Brain microvascular endothelial cell (primary cell): Measurements from ENCODE around the gene OXER1.

Experiments used
- DNase-seq: peaks from one replicate; pipeline ENCODE4 v3.0.0-alpha.2; 2020
- H3K27ac ChIP-seq: fragments of 250-450 bp; sonication (Bioruptor Pico); 2 replicates; pipeline ENCODE4 v1.5.1; 2020; ENCODE audit warnings: mild to moderate bottlenecking, moderate library complexity
- H3K27me3 ChIP-seq: fragments of 250-450 bp; sonication (Bioruptor Pico); replicated peaks from 2 replicates; pipeline ENCODE4 v1.5.1; 2020; ENCODE audit warnings: mild to moderate bottlenecking
- H3K36me3 ChIP-seq: fragments of 250-450 bp; sonication (Bioruptor Pico); replicated peaks from 2 replicates; pipeline ENCODE4 v1.5.1; 2020; ENCODE audit warnings: mild to moderate bottlenecking
- H3K4me3 ChIP-seq: 2 replicates; pipeline ENCODE4 v1.5.1; 2011; ENCODE audit warnings: low read depth, mild to moderate bottlenecking, control low read depth, low read length, moderate library complexity
- in situ Hi-C: cut with HindIII; loops from 2 replicates; pipeline ENCODE4 v1.10.0; 2017; ENCODE audit warnings: low sequenced_read_pairs, low pct_ligation_motif_present
- TF ChIP-seq, protein P1 (sequence below): IDR thresholded peaks from 2 replicates; pipeline ENCODE4 v1.5.1; 2011; ENCODE audit warnings: low read depth, mild to moderate bottlenecking, moderate library complexity, low read length, control low read depth, inconsistent platforms; ENCODE audit errors: missing control alignments

Gene OXER1

DNA sequence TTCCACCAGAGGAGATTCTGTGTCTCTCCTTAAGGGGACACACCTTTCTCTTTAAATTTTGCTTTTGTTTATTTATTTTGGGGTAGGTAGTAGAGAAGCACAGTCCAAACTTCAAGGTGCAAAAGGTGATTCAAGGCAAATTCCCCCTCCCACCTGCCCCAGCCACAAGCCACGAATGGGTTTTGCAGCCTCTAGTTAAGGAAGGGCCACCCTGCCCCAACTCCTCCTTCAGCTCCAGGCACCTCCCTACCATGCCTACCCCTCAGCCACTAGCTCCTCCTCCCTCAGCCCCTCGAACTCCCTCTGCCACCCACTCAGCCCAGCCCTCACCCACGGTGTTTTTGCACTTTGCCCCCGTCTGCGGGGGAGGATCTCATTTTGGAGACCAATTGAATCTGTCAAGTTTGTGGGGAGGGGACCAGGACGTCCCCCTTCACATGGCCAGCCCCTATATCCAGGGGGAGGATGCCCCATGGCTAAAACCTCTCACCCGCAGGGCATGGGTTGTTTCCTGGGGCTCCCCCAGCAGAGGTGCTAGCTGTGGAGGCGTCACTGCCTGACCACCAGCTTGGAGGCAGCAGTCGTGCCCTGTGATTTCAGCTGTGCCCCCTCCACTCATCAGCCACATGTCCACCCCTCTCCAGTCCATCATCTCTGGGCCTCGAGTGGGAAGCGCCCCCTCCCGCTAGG lies 24.0 kb upstream of the OXER1 start:
- in situ Hi-C loops = no loop called here
- TF ChIP-seq, protein P1, sequence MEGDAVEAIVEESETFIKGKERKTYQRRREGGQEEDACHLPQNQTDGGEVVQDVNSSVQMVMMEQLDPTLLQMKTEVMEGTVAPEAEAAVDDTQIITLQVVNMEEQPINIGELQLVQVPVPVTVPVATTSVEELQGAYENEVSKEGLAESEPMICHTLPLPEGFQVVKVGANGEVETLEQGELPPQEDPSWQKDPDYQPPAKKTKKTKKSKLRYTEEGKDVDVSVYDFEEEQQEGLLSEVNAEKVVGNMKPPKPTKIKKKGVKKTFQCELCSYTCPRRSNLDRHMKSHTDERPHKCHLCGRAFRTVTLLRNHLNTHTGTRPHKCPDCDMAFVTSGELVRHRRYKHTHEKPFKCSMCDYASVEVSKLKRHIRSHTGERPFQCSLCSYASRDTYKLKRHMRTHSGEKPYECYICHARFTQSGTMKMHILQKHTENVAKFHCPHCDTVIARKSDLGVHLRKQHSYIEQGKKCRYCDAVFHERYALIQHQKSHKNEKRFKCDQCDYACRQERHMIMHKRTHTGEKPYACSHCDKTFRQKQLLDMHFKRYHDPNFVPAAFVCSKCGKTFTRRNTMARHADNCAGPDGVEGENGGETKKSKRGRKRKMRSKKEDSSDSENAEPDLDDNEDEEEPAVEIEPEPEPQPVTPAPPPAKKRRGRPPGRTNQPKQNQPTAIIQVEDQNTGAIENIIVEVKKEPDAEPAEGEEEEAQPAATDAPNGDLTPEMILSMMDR = no peak
- Histone ChIP-seq H3K27ac (no peak overlapping the region), H3K4me3 (no peak overlapping the region), H3K36me3 (no peaks in the 10 kb centered on the region), H3K27me3 (peaks cover 3% of the 10 kb centered on the region)
- no peak for DNase-seq

DNA sequence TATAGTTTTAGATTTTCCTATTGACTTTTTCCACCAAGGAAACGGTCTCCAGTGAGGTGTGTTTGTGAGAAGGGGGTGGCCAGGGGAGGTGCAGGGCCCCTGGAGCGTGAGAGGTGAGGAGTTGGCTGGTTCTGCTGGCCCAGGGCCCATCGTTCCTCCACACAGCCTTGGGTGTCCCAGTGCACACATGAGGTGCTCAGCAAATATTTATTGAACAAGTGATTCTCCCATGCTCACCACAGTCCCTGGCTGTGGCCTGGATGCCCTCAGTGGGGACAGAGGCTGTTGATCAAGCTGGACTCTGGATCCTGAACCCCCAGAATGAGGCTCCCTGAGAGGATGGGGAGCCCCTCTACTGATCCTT lies 23.5 kb upstream of the OXER1 start:
- DNase-seq = no peak
- no peaks in the 10 kb centered on the region for H3K36me3 ChIP-seq
- H3K27ac ChIP-seq = no peak overlapping the region
- no peak overlapping the region for H3K4me3 ChIP-seq
- in situ Hi-C loops = no loop called here
- TF ChIP-seq, protein P1 = no peak
- no peaks in the 10 kb centered on the region for H3K27me3 ChIP-seq

DNA sequence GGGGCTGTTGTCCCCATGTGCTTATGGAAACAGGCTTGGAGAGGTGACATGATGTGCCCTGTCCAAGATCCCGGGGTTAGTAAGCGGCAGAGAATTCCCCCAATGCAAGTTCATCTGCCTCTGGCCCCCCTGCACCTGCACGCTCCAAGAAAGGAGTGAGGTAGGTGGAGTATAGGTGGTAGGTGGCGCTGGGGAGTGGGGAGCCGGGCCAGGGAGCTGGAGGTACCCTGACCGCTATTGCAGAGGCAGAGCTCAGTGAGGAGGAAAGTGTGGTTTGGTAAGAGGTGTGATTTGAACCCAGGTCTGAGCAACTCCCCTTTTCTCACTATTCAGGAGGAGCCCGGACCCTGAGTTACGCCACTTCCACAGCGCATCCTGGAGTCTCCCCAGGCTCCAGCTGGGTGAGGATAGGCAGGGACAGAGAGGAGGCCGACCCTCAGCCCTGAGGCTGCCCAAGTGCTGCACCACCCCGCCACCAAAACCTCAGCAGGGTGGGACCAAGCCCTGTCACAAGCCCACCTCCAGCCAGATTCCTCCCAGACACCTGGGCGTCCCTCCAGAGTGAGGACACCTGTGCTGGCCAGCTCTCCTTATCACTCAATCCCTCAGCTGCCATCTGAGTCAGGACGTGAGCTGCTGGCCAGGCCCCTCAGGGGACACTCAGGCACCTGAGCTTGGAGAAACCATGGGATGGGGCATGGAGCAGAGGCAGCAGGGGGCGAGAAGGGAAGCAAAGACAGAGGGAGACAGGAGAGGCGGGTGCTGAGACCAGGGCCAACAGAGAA lies 22.8 kb upstream of the OXER1 start:
- no peaks in the 10 kb centered on the region for H3K36me3 ChIP-seq

DNA sequence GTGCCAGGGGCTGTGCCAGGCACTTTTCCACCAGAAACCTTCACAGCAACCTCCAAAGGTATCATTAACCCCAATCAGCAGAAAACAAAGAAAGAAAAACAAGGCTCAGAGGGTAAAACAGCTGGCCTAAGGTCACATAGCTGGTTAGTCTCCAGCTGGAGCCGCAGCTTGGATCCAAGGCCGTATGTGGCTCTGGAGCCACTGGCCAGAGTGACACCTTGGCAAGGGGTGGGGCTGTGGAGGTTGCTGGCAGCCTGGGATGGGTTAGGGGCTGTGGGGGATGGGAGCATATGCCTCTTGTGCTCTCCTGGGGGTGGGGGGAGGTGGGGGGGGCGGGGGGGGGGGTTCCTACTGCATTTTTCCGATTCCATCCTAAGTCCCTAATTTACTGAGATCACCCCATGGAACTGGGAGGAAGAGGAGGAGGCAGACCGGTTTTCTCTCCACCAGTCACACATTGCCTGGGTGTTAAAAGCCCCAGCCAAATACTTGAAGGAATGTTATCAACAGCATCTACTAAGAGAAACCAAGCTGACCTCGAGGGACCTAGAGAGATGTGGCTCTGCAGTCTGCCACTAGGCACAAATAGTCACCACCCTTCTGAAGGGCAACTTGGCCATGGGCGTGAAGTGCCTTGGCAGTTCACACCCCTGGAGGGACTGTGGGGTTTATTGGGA lies 20.4 kb upstream of the OXER1 start:
- H3K27ac ChIP-seq = no peak overlapping the region
- in situ Hi-C loops = no loop called here
- no peaks in the 10 kb centered on the region for H3K36me3 ChIP-seq
- DNase-seq = no peak
- no peaks in the 10 kb centered on the region for H3K27me3 ChIP-seq
- no peak overlapping the region for H3K4me3 ChIP-seq
- TF ChIP-seq, protein P1 = no peak

More for the DNA sequence above, 22.8 kb upstream of the OXER1 start:
- in situ Hi-C loops = no loop called here
- Histone ChIP-seq H3K27ac (no peak overlapping the region), H3K27me3 (no peaks in the 10 kb centered on the region), H3K4me3 (no peak overlapping the region)
- DNase-seq = no peak
- TF ChIP-seq, protein P1 = no peak

DNA sequence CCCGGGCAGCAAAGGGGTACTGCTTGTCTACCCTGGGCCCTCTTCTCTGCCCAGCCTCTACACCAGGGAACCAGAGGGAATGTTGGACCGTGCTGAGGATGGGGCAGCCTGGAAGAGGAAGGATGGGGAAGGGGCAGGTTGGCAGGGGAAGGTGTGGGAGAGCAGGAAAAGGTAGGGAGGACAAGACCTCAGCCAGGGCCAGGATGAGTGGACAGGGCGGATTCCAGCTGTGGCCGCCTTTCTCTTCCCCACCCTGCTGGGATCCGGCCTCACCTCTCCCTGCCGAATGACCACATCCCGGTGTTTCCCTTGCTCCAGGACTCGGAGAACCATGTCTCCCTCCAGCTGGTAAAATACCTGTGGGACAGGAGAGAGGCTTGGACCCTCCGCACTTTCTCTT lies 19.6 kb upstream of the OXER1 start:
- Histone ChIP-seq H3K27me3 (no peaks in the 10 kb centered on the region), H3K27ac (no peak overlapping the region), H3K4me3 (no peak overlapping the region), H3K36me3 (no peaks in the 10 kb centered on the region)
- TF ChIP-seq, protein P1 = no peak
- in situ Hi-C loops = no loop called here
- DNase-seq = no peak
